IPS-11a (cell line): Measurements from ENCODE around the gene IL22RA1.

Experiments used
- H3K4me3 ChIP-seq: one replicate; pipeline ENCODE4 v1.5.1; 2013; ENCODE audit warnings: low read depth, low read length, control low read depth

IL22RA1 gene

DNA sequence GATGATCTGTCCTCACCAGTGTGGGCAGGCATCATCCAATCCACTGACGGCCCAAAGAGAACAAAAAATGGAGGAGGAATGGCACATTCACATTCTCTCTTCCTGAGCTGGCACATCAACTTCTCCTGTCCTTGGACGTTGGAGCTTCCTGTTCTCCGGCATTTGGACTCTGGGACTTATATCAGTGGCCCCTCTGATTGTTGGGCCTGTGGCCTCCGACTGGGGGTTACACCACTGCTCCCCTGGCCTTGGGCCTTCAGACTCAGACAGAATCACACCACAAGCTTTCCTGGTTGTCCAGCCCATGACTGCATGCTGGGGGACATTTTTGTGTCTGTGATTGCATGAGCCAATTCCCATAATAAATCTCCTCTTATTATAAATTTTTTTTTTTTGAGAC lies 24.1 kb upstream of the IL22RA1 start:
- H3K4me3 ChIP-seq: no peak overlapping the region

DNA sequence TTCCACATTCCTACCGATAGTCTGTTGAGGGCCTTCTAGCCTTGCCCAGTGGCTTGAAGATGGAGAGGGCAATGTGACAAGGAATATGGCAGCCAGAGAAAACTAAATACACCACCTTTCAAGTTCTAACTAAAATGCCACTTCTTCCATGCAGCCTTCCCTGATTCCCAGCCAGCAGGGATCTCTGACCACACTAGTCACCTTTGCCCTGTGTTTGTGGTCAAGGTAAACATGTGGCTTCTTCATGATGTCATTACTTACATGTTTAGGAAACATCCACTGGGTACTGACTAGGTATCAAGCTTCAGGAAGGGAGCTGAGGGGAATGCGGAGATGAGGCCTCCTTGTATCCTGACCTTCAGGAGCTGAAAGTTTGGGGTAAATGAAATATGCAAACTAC lies 22.6 kb upstream of the IL22RA1 start:
- no peak overlapping the region for H3K4me3 ChIP-seq

DNA sequence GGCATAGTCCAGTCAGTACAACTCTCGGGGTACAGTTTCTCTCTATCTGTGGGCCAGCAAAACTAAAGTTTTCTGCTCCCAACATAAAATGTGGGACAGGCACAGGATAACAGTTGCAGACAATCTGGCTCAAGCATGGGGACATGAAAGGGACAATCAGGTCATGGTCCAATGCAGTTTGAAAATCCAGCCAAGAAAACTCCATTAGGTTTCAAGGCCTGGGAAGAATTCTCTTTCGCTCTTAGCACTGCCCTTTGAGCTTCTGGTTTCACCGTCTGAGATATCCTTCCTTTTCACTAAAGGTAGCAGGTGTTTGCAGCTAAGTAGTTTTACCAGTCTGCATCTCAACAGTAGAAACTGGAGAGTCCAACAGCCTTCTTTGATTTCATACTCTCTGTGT lies 21.1 kb upstream of the IL22RA1 start:
- H3K4me3 ChIP-seq: no peak overlapping the region

DNA sequence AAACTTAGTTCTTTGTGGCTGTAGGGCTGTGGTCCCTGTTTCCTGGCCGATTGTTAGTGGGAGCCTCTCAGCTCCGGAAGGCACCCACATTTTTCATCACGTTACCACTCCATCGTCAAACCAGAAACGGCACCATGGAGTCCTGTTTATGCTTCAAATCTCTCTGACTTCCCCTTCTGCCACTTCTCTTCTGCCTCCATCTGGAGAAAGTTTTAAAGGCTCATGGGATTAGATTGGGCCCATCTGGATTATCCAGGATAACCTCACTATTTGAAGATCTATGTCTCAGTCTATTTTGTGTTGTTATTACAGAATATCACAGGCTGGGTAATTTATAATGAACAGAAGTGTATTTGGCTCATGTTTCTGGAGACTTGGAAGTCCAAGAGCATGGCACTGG lies 19.3 kb upstream of the IL22RA1 start:
- no peak overlapping the region for H3K4me3 ChIP-seq

DNA sequence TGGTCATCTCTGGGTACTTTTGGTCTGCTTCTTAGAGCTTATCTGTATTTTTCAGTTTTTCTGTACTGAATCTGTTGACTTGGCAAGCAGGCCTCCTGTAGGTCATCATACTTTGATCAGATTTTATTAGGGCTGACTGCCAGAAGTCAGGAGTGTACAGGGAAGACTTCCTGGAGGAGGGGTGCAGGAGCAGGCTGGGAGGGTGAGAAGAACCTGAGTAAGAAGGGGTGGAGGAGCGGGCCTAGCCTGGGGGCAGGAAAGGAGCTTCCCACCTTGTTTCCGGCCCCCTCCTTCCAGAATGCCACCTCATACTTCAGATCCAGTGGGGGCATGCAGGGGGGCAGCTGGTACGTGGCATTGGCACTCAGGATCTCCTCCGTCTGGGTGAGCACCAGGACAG lies 18.3 kb upstream of the IL22RA1 start:
- H3K4me3 ChIP-seq: no peak overlapping the region

DNA sequence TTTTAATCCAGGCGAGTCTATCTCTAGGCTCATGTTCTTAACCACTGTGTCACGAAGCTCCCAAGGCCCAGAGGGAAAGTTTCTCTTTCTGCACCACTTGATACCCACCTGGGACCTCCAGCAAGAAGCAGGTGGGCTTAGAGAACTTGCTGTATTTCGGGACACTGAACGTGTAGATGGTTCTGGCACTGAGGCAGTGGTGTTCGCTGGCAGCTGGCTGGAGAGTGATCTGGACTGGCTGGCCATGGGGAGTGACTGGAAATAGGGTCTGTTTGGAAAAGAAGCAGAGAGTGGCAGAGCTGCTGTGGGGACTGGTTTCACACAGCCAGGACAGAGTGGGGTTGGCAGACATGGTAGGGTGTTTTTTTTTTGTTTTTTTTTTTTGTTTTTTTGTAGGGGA lies 16.4 kb upstream of the IL22RA1 start:
- no peak overlapping the region for H3K4me3 ChIP-seq

DNA sequence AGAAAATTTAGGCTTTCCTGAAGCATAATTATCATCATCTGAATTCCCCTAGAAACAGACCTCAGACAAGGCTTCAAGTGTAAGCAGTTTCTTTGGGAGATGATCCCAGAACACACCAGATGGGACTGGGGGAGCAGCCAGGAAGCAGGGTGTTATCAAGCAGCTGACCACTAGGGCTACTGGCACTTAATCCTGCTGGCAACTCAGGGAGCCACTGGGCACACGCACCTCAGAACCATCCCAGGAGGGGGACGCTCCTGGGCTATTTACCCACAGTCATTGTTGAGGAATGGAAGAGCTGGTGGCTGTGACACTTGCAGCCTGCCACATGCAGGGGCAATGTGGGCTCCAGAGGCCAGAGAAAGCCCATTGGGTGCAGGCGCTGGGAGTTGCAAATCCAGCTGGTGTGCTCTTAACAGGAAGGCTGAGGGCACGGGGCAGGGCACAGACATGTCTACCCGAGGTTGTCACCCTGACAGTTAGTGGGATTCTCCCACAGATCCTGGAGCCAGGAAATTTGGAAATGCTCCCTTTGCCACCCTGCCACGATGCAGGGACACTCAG lies 15.1 kb upstream of the IL22RA1 start:
- no peak overlapping the region for H3K4me3 ChIP-seq

DNA sequence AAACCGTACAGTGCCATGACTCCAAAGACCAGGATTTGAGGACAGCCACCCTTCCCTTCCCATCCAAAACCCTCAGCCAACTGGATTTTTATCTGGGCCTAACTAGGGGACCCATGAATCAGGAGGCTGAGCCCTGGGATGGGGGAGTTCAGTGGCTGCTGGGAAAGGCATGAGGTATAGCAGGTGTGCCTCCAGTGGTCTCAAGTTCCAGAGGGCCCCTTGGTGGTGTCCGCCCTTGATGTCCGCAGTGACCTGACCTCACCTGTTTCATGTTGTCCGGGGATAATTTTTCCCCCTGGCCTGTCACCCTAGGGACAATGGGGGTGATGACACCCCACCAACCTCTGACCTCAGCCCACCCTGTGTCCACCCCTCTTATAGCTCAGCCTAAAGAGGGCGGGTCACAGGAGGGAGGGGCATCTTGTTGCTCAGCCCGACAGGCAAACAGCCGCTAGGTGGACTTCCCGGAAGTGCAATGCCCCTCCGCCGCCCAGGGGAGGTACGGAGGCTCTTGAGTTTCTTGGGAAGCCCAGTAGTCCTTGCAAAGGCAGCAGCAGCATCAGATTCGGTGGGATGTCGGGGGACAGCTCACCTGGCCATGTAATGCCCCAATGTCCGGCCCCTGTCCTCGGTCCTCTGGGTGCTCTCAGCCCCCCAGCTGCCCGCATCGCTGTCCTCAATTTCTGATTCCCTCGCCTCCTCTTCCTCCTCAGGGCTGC lies 13.8 kb upstream of the IL22RA1 start:
- no peak overlapping the region for H3K4me3 ChIP-seq

DNA sequence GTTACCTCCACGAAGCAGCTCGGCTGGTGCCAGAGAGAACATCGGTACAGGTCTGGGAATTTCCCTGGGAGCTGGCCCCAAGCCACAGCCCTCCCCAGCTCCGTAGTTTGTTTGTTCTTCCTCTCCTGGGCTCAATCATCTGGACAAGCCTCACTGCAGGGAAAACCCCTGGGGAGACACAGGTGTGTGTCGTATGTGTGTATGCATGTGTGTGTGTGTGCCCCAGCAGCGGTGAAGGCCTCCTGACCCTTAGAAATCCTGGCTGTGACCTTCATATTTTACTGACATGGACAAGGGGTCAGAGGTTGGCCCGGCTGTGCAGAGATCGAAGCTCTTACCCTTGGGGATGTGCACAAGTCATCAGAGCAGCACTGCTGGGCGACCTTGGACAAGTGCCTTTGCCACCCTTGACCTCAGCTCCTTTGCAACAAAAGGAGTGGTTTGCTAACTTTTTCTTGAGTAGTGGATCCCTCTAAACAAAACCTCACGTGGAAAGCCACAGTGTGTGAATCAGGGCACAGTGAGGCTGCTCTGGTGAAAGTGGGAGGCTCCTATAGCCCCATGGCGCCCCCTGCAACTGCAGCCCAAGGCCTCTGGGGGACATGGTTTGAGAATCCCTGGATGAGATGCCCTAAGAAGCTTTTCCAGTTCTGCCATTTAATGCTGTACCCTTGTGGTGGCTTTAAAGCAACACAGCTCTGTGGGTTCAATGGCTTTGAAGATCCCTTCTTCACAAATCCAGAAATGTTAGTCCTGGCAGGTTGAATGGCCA lies 12.3 kb upstream of the IL22RA1 start:
- H3K4me3 ChIP-seq: no peak overlapping the region

DNA sequence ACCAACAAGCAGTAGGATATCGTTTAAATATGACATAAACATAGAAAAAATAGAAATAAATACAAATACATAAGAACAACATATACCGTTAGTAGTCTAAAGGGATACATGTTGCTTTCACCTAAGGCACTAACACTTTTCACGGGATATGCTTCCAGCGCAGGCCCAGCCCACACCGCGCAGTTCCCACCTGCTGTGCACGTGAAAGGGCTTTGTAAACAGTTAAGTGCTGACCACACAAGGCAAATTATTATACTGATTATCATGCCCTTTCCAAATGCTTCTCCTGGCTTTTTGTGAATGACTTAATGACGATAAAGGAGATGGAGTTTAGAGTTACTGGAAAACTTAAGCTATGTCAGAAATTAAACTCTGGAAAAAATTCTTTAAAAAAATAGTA lies 11.3 kb upstream of the IL22RA1 start:
- H3K4me3 ChIP-seq: no peak overlapping the region

DNA sequence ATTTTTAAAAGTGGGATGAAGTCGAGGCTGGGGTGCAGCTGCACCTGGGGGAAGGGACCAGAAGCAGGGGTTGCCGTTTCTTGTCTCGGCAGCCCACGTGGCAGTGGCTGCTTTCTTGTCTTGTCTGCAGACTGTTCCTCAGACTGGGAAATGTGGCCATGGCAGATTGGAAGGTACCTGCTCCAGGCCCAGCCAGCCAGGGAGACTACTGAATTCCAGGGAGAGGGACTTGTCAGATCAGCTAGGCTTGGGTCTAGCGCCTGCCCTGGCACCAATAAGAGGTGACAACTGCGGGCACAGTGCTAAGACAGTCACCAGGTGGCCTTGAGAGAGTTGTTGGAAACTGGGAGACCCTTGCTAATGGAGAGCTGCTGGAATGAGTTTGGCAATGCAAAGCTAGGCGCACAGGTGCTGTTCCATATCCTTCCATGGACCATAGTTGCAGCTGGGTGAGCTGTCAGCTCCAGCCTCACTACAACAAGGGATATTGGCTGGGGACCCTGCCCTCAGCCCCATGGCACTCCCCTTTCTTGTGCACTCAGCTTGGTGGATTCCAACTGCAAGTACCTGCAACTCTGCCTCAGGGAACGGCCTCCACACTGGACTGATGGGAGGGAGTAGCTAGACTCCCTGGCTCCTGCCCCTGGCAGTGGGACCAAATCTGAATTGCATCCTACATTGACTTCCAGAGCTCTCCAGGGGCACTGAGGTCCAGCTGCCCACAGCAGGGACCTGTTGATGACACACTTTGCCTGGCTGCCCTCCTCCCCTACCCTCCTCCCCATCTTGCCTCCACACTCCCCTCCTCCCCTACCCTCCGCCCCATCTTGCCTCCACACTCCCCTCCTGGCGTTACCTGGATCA lies 9.9 kb upstream of the IL22RA1 start:
- H3K4me3 ChIP-seq: no peak overlapping the region

DNA sequence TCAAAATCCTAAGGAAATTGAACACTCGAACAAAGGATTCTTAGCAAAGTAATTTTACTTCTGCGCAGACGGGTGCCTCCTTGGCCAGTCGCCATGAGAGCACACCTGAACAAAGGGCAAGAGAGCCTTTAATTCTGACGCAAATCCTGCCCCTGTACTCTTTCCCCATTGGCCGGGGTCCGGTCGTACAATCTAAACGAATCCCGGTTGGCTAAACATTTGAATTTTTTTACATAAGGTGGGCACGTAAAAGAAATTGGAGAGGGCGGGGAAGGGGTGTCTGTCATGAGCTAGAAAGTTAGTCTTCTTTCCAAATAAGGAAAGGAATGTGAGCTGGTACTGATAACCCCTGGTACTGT lies 8.2 kb upstream of the IL22RA1 start:
- H3K4me3 ChIP-seq: peak overlapping the region; percentile 24

DNA sequence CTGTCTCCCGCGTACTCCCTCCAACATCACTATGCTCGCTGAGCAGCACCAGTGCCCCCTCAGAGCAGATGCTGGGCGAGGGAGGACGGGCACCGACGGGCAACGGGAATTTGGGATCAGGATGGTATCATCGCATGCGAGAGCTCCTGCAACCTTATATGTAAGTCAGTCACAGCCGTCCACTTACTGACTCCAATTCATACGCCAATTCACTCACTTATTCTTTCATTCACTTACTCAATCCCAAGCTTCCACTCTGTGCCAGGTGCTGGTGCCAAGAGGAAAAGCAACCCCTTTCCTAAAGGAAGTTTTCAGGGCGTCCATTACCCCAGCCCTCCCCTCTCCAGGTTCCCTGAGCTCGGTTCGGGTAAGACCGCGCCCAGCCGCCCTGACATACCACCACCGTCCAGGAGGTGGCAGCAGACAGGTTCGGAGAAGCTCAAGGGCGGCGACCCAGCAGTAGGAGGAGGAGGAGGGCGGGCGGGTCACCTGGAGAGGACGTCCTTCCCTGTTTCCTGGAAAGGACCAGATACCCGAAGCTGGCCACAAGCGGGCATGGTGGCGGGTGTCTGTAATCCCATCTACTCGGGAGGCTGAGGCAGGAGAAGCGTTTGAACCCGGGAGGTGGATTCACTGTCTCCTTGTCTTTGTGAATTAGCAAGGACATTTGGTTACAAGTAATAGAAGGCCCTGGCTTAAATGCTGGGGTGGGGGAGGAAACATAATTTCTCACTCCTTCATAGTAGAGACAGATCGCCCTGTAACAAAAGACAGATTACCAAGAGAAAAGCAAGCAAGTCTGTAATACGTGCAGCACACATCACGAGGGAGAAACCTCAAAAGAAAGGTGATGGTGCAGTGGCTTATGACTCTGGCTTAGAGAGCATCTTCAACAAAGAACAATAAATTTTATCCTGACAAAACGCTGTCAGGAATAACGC lies 7.6 kb upstream of the IL22RA1 start:
- H3K4me3 ChIP-seq: peak overlapping the region; percentile 24

DNA sequence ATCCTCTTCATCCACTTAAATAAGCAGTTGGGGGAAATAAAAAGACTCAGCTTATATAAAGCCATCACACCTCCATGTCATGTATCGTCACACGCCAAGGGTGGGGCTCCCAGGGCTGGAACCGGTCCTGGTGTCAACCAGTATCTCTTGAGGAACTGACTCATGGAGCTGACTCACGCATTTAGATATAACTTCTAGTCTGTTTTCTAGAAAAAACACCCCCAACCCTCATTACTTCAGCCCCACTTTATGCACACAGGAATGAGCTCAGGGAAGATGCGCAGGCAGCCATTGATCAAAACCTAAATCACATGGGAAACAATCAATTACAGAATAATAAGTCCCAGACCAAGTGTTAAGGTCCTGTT lies 6.9 kb upstream of the IL22RA1 start:
- no peak overlapping the region for H3K4me3 ChIP-seq

DNA sequence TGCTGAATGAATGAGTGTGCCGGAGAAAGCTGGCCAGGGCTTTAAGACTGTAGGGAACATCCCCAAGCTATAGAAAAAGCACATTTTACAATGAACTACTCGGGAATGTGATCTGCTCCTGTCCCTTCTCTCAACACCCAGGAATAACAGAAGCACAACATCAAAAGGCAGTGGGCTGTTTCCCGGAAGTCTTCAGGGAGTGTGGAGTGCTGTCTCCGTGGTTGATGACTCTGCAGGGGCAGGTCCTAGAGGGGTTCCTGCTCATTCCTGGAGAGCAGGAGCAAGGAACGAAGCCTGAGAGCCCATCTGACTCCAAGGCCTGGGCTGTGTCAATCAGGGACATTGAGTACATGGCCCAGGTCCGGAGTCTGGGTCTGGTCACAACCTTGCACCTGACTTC lies 4.9 kb upstream of the IL22RA1 start:
- no peak overlapping the region for H3K4me3 ChIP-seq

DNA sequence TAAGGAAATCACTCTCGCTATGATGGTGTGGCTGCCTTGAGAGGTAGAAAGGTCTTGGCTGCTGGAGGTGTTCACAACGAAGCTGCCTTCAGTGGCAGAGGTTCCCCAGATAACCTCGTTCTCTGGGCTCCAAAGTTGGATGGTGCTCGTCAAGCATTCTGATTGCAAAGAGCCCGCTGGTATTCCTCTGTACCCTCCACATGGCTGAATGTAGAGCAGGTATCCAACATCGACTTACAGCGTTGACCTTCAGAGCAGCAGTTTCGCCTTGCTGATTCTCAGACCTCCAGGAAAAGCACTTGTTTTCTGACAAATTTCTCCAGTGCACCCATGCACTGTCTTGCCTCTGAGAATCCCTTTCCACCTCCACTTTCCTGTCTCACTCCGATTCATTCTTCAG lies 4.3 kb upstream of the IL22RA1 start:
- H3K4me3 ChIP-seq: no peak overlapping the region

DNA sequence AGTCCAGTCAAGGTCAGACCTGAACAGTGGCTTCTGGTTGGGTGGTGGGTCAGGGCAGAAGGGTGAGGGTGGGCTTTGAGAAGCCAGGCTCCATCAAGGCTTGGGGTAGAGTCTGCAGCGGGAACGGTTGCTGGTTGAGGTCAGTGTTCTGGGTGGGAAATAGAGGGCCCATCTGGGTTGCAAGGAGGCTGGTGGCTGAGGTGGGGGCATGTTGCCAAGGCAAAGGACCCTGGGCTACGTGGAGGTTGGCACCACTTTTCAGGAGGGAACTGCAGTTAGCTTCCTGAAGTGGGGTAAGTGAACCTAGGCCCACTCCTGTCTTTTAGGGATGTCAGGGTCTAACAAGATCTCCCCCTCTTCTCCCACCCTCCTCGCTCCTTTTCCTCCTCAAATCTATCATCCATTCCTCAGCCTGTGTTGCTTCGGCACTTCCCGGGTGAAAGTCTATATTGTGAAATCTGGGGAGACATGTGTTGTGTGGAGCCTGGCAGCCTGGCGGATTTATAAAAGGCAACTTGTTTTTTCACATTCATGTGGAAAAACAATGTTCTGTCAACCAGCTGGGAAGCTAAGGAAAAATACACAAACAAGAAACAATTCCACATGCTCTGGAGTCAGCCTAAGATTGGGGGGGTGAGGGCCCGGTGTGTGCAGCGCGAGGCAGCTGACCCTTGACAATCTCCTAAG lies 1.5 kb downstream of the IL22RA1 start:
- no peak overlapping the region for H3K4me3 ChIP-seq

DNA sequence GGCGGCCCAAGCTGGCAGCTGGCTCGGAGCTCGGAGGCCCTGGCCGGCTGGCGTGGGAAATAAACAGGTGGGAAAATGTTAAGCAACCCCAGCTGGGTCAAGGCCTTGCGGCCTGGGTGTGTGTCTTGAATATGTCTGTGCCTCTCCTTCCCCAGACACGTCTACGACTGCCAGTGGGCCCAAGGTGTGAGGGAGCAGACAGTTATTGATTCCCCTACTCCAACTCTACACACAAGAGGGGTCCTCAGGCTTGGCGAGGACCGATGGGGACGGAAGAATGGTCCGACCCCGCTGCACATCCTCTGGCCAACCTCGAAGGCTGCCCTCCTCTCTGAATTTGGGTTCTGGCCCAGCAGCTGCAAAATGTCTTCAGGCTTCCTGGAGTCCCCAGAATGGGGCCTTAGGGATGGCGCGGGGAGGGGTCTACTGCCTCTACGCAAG lies 2.2 kb downstream of the IL22RA1 start:
- H3K4me3 ChIP-seq: no peak overlapping the region

DNA sequence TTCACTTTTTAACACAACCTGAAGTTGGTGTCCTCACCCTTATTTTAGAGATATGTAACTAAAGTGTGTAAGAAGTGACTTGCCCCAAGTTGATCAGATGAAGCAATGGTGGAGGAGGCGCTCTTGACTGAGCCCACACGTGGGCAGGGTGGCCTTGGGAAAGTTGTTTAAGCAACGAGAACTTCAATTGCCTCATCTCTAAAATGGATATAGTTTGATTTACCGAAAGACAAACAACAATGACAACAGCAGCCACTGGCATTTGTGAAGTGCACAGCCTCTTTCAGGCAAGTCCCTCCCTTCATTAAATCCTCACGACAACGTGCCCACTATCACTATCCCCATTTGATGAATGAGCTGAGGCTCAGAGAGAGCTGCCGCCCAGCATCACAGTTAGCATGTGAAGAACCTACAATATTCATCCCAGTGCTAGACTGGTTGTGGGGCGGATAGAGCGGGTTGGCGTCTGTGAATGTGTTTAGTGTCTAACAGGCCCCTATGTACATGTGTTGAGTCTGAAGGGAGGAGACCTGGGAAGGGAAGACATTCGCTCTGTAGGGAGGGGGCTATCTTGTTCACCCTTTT lies 3.0 kb downstream of the IL22RA1 start:
- no peak overlapping the region for H3K4me3 ChIP-seq

DNA sequence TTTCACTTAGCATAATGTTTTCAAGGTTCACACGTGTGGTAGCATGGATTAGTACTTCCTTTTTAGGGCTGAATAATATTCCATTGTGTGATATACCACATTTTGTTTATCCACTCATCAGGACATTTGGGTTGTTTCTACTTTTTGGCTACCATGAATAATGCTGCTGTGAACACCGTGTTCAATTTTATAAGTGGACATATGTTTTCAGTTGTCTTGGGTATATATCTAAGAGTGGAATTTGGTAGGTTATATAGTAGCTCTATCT lies 3.8 kb downstream of the IL22RA1 start:
- H3K4me3 ChIP-seq: no peak overlapping the region
